ENCODE measurements around the gene UBQLNL. TPM values are rescaled to one million over a fixed set of nuclear protein-coding genes. Genes with fewer than 3 reads are reported as not detected.

UBQLNL gene
- total RNA-seq, 3 donors from 2014 or later: 0.32 to 0.49 (median 0.34) TPM

GRCh38 chr11:5489576-5490357 lies 26.7 kb downstream of the UBQLNL start:
- intact Hi-C loops (cut with DNase I, micrococcal nuclease): no loop called here
- Histone ChIP-seq H3K36me3 (ENCODE audit: low read depth) (no peaks in the 10 kb centered on the region), H3K9me3 (no peaks in the 10 kb centered on the region), H3K4me1 (ENCODE audit: low read depth) (no peaks in the 10 kb centered on the region), H3K4me3 (no peak overlapping the region)
- DNase-seq (no peak), ATAC-seq (no peak)
- no peak for TF ChIP-seq CTCF (IDR thresholded peaks at IDR 0.05)

- TF ChIP-seq CTCF (IDR thresholded peaks at IDR 0.05): no peak
- ATAC-seq: no peak
- H3K36me3 ChIP-seq (ENCODE audit: low read depth): no peaks in the 10 kb centered on the region
- no peaks in the 10 kb centered on the region for H3K4me1 ChIP-seq (ENCODE audit: low read depth)
- no peak for DNase-seq
- intact Hi-C loops (cut with DNase I, micrococcal nuclease): no loop called here
- no peaks in the 10 kb centered on the region for H3K9me3 ChIP-seq
- H3K4me3 ChIP-seq: no peak overlapping the region
Measured at GRCh38 chr11:5488798-5489399, 27.6 kb downstream of the UBQLNL start.

DNA sequence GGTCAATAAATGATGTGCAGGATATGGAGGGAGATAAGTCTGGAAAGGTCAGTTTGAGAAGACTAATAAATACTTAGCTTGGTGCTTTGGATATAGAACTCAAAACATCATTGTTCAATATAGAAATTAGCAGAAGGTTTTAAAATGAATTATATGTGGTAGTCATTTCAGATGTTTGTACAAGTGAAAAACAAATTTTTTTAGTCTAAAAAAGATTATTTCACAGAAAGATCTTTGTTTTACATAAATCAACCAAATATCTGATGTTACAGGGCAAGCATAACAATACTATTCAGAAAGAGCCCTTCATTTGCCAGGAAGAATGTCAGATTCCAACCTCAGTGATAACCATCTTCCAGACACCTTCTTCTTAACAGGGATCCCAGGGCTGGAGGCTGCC lies 28.1 kb downstream of the UBQLNL start, which contains the start of gene OR52D1:
OR52D1 (plus strand) TSS at position 301 of the 400 bp plus-strand sequence; CDS start at position 323, 22 bp downstream.
- Histone ChIP-seq H3K4me3 (no peak within 1 kb of the TSS), H3K4me1 (ENCODE audit: low read depth) (no peaks in the 10 kb centered on the region), H3K9me3 (no peaks in the 10 kb centered on the region), H3K36me3 (ENCODE audit: low read depth) (no peaks in the 10 kb centered on the region)
- DNase-seq (no peak), ATAC-seq (no peak)
- intact Hi-C loops (cut with DNase I, micrococcal nuclease): no loop called here
- TF ChIP-seq CTCF (IDR thresholded peaks at IDR 0.05): no peak

- TF ChIP-seq CTCF (IDR thresholded peaks at IDR 0.05): no peak
- H3K36me3 ChIP-seq (ENCODE audit: low read depth): no peaks in the 10 kb centered on the region
- no peak overlapping the region for H3K4me3 ChIP-seq
- intact Hi-C loops (cut with DNase I, micrococcal nuclease): no loop called here
- no peaks in the 10 kb centered on the region for H3K9me3 ChIP-seq
- DNase-seq (no peak), ATAC-seq (no peak)
- H3K4me1 ChIP-seq (ENCODE audit: low read depth): no peaks in the 10 kb centered on the region
Measured at GRCh38 chr11:5486421-5486820, 30.1 kb downstream of the UBQLNL start.

DNA sequence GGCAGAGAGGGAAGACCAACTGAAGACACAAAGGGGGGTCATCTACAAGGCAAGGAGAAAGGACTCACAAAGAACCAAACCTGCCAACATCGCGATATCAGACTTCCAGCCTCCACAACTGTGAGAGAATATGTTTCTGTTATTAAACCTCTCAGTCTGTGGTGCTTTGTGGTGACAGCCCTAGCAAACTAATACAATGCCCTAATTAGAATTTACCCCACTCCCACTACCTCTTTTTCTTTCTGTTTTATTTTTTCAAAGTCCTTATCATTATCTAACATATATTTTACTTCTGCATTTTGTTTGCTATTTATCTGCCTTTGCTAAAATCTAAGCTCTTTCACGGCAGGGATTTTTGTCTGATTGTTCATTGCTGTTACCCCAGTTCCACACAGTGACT lies 30.5 kb downstream of the UBQLNL start:
- no peaks in the 10 kb centered on the region for H3K9me3 ChIP-seq
- no peak for ATAC-seq
- H3K36me3 ChIP-seq (ENCODE audit: low read depth): no peaks in the 10 kb centered on the region
- TF ChIP-seq CTCF (IDR thresholded peaks at IDR 0.05): no peak
- intact Hi-C loops (cut with DNase I, micrococcal nuclease): no loop called here
- no peak for DNase-seq
- no peak overlapping the region for H3K4me3 ChIP-seq
- H3K4me1 ChIP-seq (ENCODE audit: low read depth): no peaks in the 10 kb centered on the region

All from mucosa of descending colon (tissue), 3 donors.